Limb (tissue), 2 donors: ENCODE data around the gene SLC37A3.
"Not testable (repeated sequence)": the region's sequence is repeated elsewhere in the genome, so short reads cannot be mapped to it uniquely, and the experiment has no call there.

Experiments
- DNase-seq, 2 donors: peaks; one replicate each; pipeline ENCODE4 v3.0.0-alpha.2; 2016; ENCODE audit errors: extremely low spot score in 2 of 2

SLC37A3 gene

GRCh38 chr7:140314573-140315480 lies 83.5 kb downstream of the SLC37A3 start:
- no peak for DNase-seq

GRCh38 chr7:140312141-140312846 lies 86.0 kb downstream of the SLC37A3 start:
- DNase-seq, result no peak

- DNase-seq, result not testable (repeated sequence)
Observed at GRCh38 chr7:140311128-140311527, 87.2 kb downstream of the SLC37A3 start.

- DNase-seq, result no peak
Observed at GRCh38 chr7:140310337-140311002, 87.9 kb downstream of the SLC37A3 start.

- no peak for DNase-seq
Observed at GRCh38 chr7:140308060-140308459, 90.3 kb downstream of the SLC37A3 start.

GRCh38 chr7:140304191-140304799 lies 94.0 kb downstream of the SLC37A3 start:
- DNase-seq, result no peak

GRCh38 chr7:140300243-140301136 lies 97.8 kb downstream of the SLC37A3 start:
- no peak for DNase-seq

GRCh38 chr7:140298213-140298612 lies 100.1 kb downstream of the SLC37A3 start:
- DNase-seq, result no peak

- DNase-seq, result no peak
Observed at GRCh38 chr7:140297192-140297591, 101.1 kb downstream of the SLC37A3 start.

GRCh38 chr7:140295224-140295738 lies 103.0 kb downstream of the SLC37A3 start:
- no peak for DNase-seq

- DNase-seq, result no peak
Observed at GRCh38 chr7:140294454-140294853, 103.9 kb downstream of the SLC37A3 start.

GRCh38 chr7:140292438-140292837 lies 105.9 kb downstream of the SLC37A3 start:
- no peak for DNase-seq

GRCh38 chr7:140289804-140290203 lies 108.5 kb downstream of the SLC37A3 start:
- DNase-seq, result no peak

GRCh38 chr7:140287988-140288387 lies 110.3 kb downstream of the SLC37A3 start:
- DNase-seq, result no peak

GRCh38 chr7:140285938-140286337 lies 112.4 kb downstream of the SLC37A3 start:
- DNase-seq, result no peak

GRCh38 chr7:140284062-140284461 lies 114.3 kb downstream of the SLC37A3 start:
- no peak for DNase-seq
